ENCODE results near the gene SPRED2. TPM values are rescaled to one million over a fixed set of nuclear protein-coding genes. Genes with fewer than 3 reads are reported as not detected.
A peak's percentile ranks its signal among the peaks of the same experiment; 100 is the strongest.

The SPRED2 gene
- total RNA-seq, 1 experiment from 2014 or later = 6.1 TPM

- Histone ChIP-seq H3K9me3 (replicated peaks) (no peaks in the 10 kb centered on the region), H3K4me3 (no peak overlapping the region), H3K36me3 (peaks cover 11% of the 10 kb centered on the region), H3K4me1 (replicated peaks) (peaks cover 21% of the 10 kb centered on the region), H3K27me3 (replicated peaks) (no peaks in the 10 kb centered on the region), H3K27ac (no peak overlapping the region)
- no peak for DNase-seq (ENCODE audit: low read depth in 1 of 2, low spot score in 2 of 2)
These were observed 2.3 kb upstream of the SPRED2 start for GRCh38 chr2:65434592-65435241.

DNA sequence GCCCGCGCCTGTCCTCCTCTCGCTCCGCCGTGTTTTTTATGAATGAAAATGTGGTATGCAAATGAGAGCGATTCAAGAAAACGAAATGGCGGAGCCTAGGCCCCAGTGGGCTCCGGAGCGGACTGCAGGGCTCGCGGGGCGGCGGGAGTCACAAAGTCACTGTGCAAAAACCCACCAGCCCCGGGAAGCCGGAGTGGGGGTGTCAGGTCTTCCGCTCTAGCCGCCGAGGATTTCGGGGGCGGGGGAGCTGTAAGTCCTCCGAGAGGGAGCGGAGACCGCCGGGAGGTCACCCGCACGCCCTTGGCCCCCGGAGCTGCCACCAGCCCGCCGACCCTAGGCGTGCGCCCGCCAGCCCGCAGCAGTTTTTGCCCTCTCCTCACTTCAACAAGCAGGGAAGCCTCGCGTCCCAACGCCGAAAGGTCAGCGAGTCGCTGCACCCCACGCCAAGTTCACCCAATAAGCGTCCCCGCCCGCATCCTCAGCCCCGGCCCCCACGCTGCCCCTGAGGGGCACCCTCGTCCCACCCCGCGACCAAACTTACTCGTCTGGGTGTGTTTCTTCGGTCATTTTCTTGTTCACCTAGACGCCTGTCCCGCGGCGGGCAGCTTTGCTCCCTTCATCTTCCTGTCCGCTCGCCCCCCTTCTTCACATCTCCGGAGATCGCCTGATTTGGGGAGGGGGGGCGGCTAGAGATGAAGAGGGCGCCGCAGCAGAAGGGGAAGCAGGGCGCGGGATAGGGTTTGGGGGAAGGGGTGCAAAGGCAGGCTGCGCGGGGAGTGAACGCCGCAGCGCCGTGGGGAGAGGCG, 775 bp downstream of the SPRED2 start:
- Histone ChIP-seq H3K27ac (peak overlapping the region; percentile 76), H3K9me3 (replicated peaks) (no peaks in the 10 kb centered on the region), H3K4me3 (peak overlapping the region; percentile 79), H3K4me1 (replicated peaks) (peaks cover 14% of the 10 kb centered on the region), H3K27me3 (replicated peaks) (no peaks in the 10 kb centered on the region), H3K36me3 (peaks cover 11% of the 10 kb centered on the region)
- peak; percentile 53 to 56 for DNase-seq (ENCODE audit: low read depth in 1 of 2, low spot score in 2 of 2)

- no peaks in the 10 kb centered on the region for H3K27me3 ChIP-seq (replicated peaks)
- H3K9me3 ChIP-seq (replicated peaks) = no peaks in the 10 kb centered on the region
- peaks cover 14% of the 10 kb centered on the region for H3K4me1 ChIP-seq (replicated peaks)
- peaks cover 11% of the 10 kb centered on the region for H3K36me3 ChIP-seq
- peak; percentile 63 to 74 for DNase-seq (ENCODE audit: low read depth in 1 of 2, low spot score in 2 of 2)
- peak overlapping the region; percentile 79 for H3K4me3 ChIP-seq
- H3K27ac ChIP-seq = no peak overlapping the region; the same call in 1 of the 2 replicates
These were observed 1.6 kb downstream of the SPRED2 start for GRCh38 chr2:65430603-65431420.

GRCh38 chr2:65429786-65430602, 2.4 kb downstream of the SPRED2 start:
- Histone ChIP-seq H3K4me3 (peak overlapping the region; percentile 79), H3K27ac (no peak overlapping the region), H3K4me1 (replicated peaks) (peaks cover 10% of the 10 kb centered on the region), H3K27me3 (replicated peaks) (no peaks in the 10 kb centered on the region), H3K36me3 (peaks cover 11% of the 10 kb centered on the region), H3K9me3 (replicated peaks) (no peaks in the 10 kb centered on the region)
- no peak for DNase-seq (ENCODE audit: low read depth in 1 of 2, low spot score in 2 of 2)

DNA sequence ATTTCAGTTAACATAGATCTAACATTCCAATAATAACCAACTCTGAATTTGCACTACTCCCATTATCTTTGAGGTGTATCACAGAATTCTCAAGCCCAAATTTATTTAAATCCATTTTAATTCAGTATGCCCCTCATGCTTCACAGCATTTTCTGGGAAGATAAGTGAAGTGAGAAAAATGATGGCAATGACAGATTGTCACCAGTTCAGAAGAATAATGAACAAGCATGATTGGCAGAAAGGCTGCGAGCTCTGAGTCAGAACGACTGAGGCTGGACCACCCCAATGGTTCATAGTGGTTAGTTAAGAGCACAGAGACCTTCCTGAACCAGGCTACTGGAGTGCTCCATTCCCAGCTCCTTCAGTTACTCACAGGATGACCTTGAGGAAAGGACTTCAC, 4.9 kb downstream of the SPRED2 start:
- Histone ChIP-seq H3K36me3 (peaks cover 11% of the 10 kb centered on the region), H3K27ac (no peak overlapping the region), H3K4me1 (replicated peaks) (peaks cover 10% of the 10 kb centered on the region; the same call in 1 of the 2 replicates), H3K4me3 (no peak overlapping the region), H3K9me3 (replicated peaks) (no peaks in the 10 kb centered on the region), H3K27me3 (replicated peaks) (no peaks in the 10 kb centered on the region)
- DNase-seq (ENCODE audit: low read depth in 1 of 2, low spot score in 2 of 2) = no peak

- DNase-seq (ENCODE audit: low read depth in 1 of 2, low spot score in 2 of 2) = no peak
- Histone ChIP-seq H3K36me3 (no peaks in the 10 kb centered on the region), H3K4me3 (no peak overlapping the region), H3K4me1 (replicated peaks) (peaks cover 18% of the 10 kb centered on the region), H3K27me3 (replicated peaks) (no peaks in the 10 kb centered on the region), H3K9me3 (replicated peaks) (no peaks in the 10 kb centered on the region), H3K27ac (no peak overlapping the region)
These were observed 7.1 kb downstream of the SPRED2 start for GRCh38 chr2:65425276-65425675.

- no peak overlapping the region for H3K4me3 ChIP-seq
- peaks cover 17% of the 10 kb centered on the region for H3K4me1 ChIP-seq (replicated peaks)
- no peaks in the 10 kb centered on the region for H3K27me3 ChIP-seq (replicated peaks)
- H3K9me3 ChIP-seq (replicated peaks) = no peaks in the 10 kb centered on the region
- H3K27ac ChIP-seq = no peak overlapping the region
- DNase-seq (ENCODE audit: low read depth in 1 of 2, low spot score in 2 of 2) = no peak
- H3K36me3 ChIP-seq = no peaks in the 10 kb centered on the region
These were observed 8.0 kb downstream of the SPRED2 start for GRCh38 chr2:65424391-65424790.

DNA sequence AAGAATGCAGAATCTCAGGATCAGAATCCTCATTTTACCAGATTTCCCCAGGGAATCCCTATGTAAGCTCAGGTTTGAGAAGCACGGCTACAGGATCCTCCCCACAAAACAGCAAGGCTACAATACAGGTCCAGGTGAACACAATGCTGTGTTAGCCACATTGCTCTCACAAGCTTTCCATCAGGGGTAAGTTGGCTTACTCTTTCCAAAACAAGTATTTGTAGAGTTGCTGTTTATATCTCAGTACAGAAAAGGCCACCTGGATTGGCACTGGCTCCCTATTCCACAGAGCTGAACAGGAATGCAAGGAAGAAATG, 11.0 kb downstream of the SPRED2 start:
- Histone ChIP-seq H3K4me1 (replicated peaks) (peaks cover 17% of the 10 kb centered on the region), H3K4me3 (no peak overlapping the region), H3K36me3 (no peaks in the 10 kb centered on the region), H3K27me3 (replicated peaks) (no peaks in the 10 kb centered on the region), H3K27ac (peak overlapping the region; percentile 61), H3K9me3 (replicated peaks) (no peaks in the 10 kb centered on the region)
- no peak for DNase-seq (ENCODE audit: low read depth in 1 of 2, low spot score in 2 of 2)

DNA sequence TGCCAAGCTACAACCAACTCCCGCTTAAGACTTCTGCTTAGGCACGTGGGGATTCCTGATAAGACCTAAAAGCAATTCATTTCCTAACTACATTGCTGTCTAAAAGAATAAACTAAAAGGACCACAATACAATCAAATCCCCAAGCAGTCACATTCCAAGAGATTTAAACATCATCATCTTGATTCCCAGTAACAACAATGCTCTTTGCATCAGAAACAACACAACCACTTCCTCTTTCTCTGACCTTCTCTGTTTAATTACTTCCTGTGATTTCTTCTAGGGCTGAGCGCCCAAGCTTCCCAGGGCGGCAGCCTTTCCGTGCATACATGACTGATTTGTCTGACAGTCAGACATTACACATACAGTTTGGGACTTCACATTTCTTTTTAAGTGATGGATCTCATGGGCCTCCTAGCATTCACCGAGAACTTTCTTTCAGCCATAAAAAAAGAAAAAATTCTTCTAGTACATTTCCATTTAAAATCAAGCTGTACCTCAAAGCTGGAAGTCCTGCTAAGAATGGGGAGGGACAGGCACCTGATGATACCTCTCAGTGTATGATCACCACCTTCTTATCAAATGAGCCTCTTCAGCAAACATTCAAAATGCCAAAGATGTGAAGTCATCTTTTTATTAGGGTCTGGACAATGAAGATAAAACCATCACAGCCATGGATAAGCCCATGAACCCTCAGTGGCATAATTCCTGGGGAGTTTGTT, 11.5 kb downstream of the SPRED2 start:
- Histone ChIP-seq H3K27ac (peak overlapping the region; percentile 61), H3K27me3 (replicated peaks) (no peaks in the 10 kb centered on the region), H3K9me3 (replicated peaks) (no peaks in the 10 kb centered on the region), H3K4me3 (no peak overlapping the region), H3K36me3 (no peaks in the 10 kb centered on the region), H3K4me1 (replicated peaks) (peaks cover 17% of the 10 kb centered on the region)
- peak; percentile 69 to 88 for DNase-seq (ENCODE audit: low read depth in 1 of 2, low spot score in 2 of 2)

DNA sequence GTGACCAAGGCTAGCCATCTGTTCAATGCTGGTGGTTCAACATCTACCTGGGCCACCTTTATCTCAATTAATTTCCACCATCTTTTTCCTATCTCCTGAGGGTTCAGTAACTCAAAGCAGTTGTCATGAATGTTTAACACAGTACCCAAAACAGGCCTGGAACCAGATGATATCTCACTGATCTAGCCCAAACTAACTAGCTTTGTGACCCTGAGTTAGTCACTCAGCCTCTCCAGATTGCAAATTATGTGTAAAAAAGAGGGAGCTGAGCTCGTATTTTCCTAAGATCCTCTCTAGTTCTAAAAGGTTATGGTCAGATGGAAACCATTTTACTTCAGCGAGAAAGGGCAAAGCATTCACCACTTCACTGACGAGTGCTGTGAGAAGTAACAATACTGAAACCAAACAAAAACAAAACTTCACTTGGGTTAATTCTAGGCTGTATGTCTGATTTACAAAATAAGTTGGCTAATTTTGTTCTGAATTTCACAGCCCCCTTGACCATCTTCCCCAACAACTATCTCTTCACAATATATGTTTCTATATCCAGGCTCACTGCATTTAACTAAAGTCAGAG, 14.8 kb downstream of the SPRED2 start:
- Histone ChIP-seq H3K4me1 (replicated peaks) (peaks cover 43% of the 10 kb centered on the region), H3K27ac (no peak overlapping the region), H3K27me3 (replicated peaks) (no peaks in the 10 kb centered on the region), H3K4me3 (no peak overlapping the region), H3K9me3 (replicated peaks) (no peaks in the 10 kb centered on the region), H3K36me3 (no peaks in the 10 kb centered on the region)
- DNase-seq (ENCODE audit: low read depth in 1 of 2, low spot score in 2 of 2) = no peak

DNA sequence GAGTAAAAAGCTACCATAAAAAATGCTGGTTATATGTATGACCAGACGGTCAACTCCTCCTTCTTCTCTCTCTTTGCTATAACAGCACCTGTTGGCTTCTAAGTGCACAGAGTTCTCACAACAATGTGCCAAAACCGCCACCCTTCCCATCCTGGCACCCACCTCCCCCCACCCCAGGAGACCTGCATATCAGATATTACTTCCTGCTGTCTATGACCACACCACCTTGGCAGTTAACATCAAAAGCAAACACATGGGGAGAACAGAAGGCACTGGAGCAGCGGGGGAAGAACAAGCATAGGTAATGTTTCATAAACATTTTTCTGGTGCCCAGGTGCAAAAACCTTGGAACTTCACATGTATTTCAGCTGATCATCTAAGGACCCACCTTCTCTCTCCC, 15.5 kb downstream of the SPRED2 start:
- DNase-seq (ENCODE audit: low read depth in 1 of 2, low spot score in 2 of 2) = no peak

DNA sequence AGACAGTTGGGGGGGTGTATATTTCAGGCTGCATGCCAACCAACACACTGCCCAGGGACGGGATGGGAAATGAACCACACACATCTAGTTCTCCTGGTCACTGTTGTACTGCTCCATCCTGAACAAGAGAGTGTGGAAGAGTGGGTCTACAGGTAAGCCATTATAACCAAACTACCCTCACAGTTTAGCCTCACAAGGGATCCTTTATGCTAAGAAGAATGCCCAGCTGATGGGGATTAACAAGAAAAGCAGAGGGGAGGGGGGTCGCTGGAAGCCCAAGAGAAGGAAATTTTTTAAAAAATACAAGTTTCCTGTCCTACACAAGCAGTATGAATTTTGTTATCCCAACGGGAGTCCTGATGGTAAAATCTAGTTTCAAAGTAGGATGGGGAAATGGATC, 16.1 kb downstream of the SPRED2 start:
- Histone ChIP-seq H3K27ac (no peak overlapping the region), H3K27me3 (replicated peaks) (no peaks in the 10 kb centered on the region), H3K9me3 (replicated peaks) (no peaks in the 10 kb centered on the region), H3K4me3 (no peak overlapping the region), H3K36me3 (no peaks in the 10 kb centered on the region), H3K4me1 (replicated peaks) (peaks cover 43% of the 10 kb centered on the region)
- no peak for DNase-seq (ENCODE audit: low read depth in 1 of 2, low spot score in 2 of 2)

More for the DNA sequence above, 15.5 kb downstream of the SPRED2 start:
- no peak overlapping the region for H3K4me3 ChIP-seq
- H3K27me3 ChIP-seq (replicated peaks) = no peaks in the 10 kb centered on the region
- H3K4me1 ChIP-seq (replicated peaks) = peaks cover 45% of the 10 kb centered on the region
- H3K36me3 ChIP-seq = no peaks in the 10 kb centered on the region
- H3K9me3 ChIP-seq (replicated peaks) = no peaks in the 10 kb centered on the region
- H3K27ac ChIP-seq = no peak overlapping the region
